A549 (cell line): ENCODE data around the gene SREBF1. TPM values are rescaled to one million over a fixed set of nuclear protein-coding genes. Genes with fewer than 3 reads are reported as not detected.
A peak's percentile ranks its signal among the peaks of the same experiment; 100 is the strongest.

Experiments
- ATAC-seq, 2 experiments: fragments of 200-7000 bp in 1 of 2; fragments of >200 bp in 1 of 2; cut with Nextera tagmentation in 1 of 2; cut with Tn5 transposase in 1 of 2; 3 replicates each; pipeline versions ENCODE4 v1.8.0 to v1.9.1; 2018 to 2020; ENCODE audit warnings: mild to moderate bottlenecking in 1 of 2, moderate library complexity in 1 of 2
- CTCF ChIA-PET: fragments of 300-600 bp; sonication (Branson Sonifier 250); formaldehyde crosslinking; extraction: SDS; loops from one replicate; lab custom pipeline; 2021; ENCODE audit warnings: antibody characterized with exemption, inconsistent platforms; lab: Yijun Ruan, JAX
- POLR2A ChIA-PET: fragments of 350-600 bp; formaldehyde crosslinking; extraction: SDS; loops from one replicate; lab custom pipeline; 2021; ENCODE audit warnings: antibody characterized with exemption, inconsistent platforms; lab: Yijun Ruan, JAX
- DNase-seq, 2 experiments: peaks; one replicate each; pipeline versions ENCODE4 v3.0.0 to v3.0.0-alpha.2; 2011 to 2016; ENCODE audit warnings: low read depth in 1 of 2, low spot score in 1 of 2
- FAIRE-seq: peaks from 2 replicates; lab custom pipeline; 2011; peaks lifted over from hg19 to GRCh38; lab: Jason Lieb, UNC
- H3K27ac ChIP-seq, 2 experiments: fragments of >200 bp; sonication (Bioruptor Twin); formaldehyde crosslinking; 3 replicates each; pipeline ENCODE4 v1.5.1; 2016 to 2017
- H3K4me1 ChIP-seq: fragments of >200 bp; sonication (Bioruptor Twin); formaldehyde crosslinking; 3 replicates; pipeline ENCODE4 v1.6.1; 2016
- H3K4me2 ChIP-seq: fragments of >200 bp; sonication (Bioruptor Twin); formaldehyde crosslinking; 3 replicates; pipeline ENCODE4 v1.6.1; 2016
- H3K4me3 ChIP-seq: fragments of >200 bp; sonication (Bioruptor Twin); formaldehyde crosslinking; 3 replicates; pipeline ENCODE4 v1.5.1; 2016
- H3K9me3 ChIP-seq: fragments of >200 bp; sonication (Bioruptor Twin); formaldehyde crosslinking; 3 replicates; pipeline ENCODE4 v1.6.1; 2016
- BCL3 ChIP-seq: fragments of >200 bp; sonication (Bioruptor Twin); formaldehyde crosslinking; IDR thresholded peaks from 3 replicates; pipeline ENCODE4 v1.6.1; 2016
- BHLHE40 ChIP-seq: IDR thresholded peaks from 2 replicates; pipeline ENCODE4 v1.6.1; 2012; ENCODE audit warnings: low read depth, low read length, inconsistent platforms
- CBX2 ChIP-seq: fragments of 200-600 bp; sonication (generic); IDR thresholded peaks from 2 replicates; pipeline ENCODE4 v1.6.1; 2016; ENCODE audit warnings: low read depth, mild to moderate bottlenecking, borderline replicate concordance
- CEBPB ChIP-seq, 2 experiments: fragments of >200 bp in 1 of 2; sonication (Bioruptor Twin) in 1 of 2; formaldehyde crosslinking in 1 of 2; IDR thresholded peaks; 2 replicates each; pipeline ENCODE4 v1.6.1; 2012 to 2016
- CHD2 ChIP-seq: fragments of 150-350 bp; IDR thresholded peaks from 2 replicates; pipeline ENCODE4 v1.6.1; 2014; ENCODE audit warnings: low read length; ENCODE audit not compliant: partially characterized antibody
- EHF ChIP-seq: fragments of 250-450 bp; sonication (Bioruptor Pico); IDR thresholded peaks from 2 replicates; pipeline ENCODE4 v1.5.0; 2020; ENCODE audit warnings: mild to moderate bottlenecking
- FOSL2 ChIP-seq, 2 experiments: fragments of 450-650 bp in 1 of 2; fragments of >200 bp in 1 of 2; sonication (Bioruptor Twin) in 1 of 2; formaldehyde crosslinking; IDR thresholded peaks; 2 replicates each; pipeline versions ENCODE4 v1.5.0 to v1.6.1; 2016 to 2020; ENCODE audit warnings: mild to moderate bottlenecking in 1 of 2, moderate library complexity in 1 of 2
- FOXS1 ChIP-seq: fragments of 250-450 bp; sonication (Bioruptor Pico); IDR thresholded peaks from 2 replicates; pipeline ENCODE4 v1.5.0; 2020; ENCODE audit warnings: mild to moderate bottlenecking, moderate library complexity
- HEYL ChIP-seq: fragments of 250-450 bp; sonication (Bioruptor Pico); IDR thresholded peaks from 2 replicates; pipeline ENCODE4 v1.8.0; 2021; ENCODE audit warnings: mild to moderate bottlenecking, moderate library complexity
- HOXB13 ChIP-seq: fragments of 250-450 bp; sonication (Bioruptor Pico); IDR thresholded peaks from 2 replicates; pipeline ENCODE4 v1.5.0; 2020; ENCODE audit warnings: low read depth, mild to moderate bottlenecking, moderate library complexity
- HOXB5 ChIP-seq: fragments of 250-450 bp; sonication (Bioruptor Pico); IDR thresholded peaks from 2 replicates; pipeline ENCODE4 v1.5.0; 2020; ENCODE audit warnings: mild to moderate bottlenecking, moderate library complexity
- KDM1A ChIP-seq: fragments of 200-600 bp; sonication (generic); IDR thresholded peaks from 2 replicates; pipeline ENCODE4 v1.6.1; 2016; ENCODE audit warnings: low read depth, mild to moderate bottlenecking
- MAFK ChIP-seq: fragments of 450-650 bp; IDR thresholded peaks from 2 replicates; pipeline ENCODE4 v1.6.1; 2014; ENCODE audit not compliant: partially characterized antibody
- MAZ ChIP-seq: fragments of 150-350 bp; IDR thresholded peaks from 2 replicates; pipeline ENCODE4 v1.6.1; 2014; ENCODE audit warnings: antibody characterized with exemption, low read depth, low read length, borderline replicate concordance
- MYC ChIP-seq: IDR thresholded peaks from 2 replicates; pipeline ENCODE4 v1.6.1; 2012; ENCODE audit warnings: mild to moderate bottlenecking, inconsistent platforms, low read length, improper control_type of control experiment, borderline replicate concordance
- NR3C1 ChIP-seq: fragments of >200 bp; sonication (Bioruptor Twin); formaldehyde crosslinking; IDR thresholded peaks from 3 replicates; pipeline ENCODE4 v1.6.1; 2017
- PBX3 ChIP-seq: IDR thresholded peaks from 2 replicates; pipeline ENCODE4 v1.6.1; 2012
- POLR2AphosphoS2 ChIP-seq: conservative IDR thresholded peaks from 2 replicates; pipeline ENCODE4 v1.6.1; 2012; ENCODE audit warnings: low read length, improper control_type of control experiment, inconsistent platforms
- REST ChIP-seq: fragments of 200-600 bp; sonication (generic); IDR thresholded peaks from 2 replicates; pipeline ENCODE4 v1.6.1; 2016; ENCODE audit warnings: antibody characterized with exemption, mild to moderate bottlenecking, moderate library complexity
- RFX5 ChIP-seq: fragments of 450-650 bp; IDR thresholded peaks from 2 replicates; pipeline ENCODE4 v1.7.1; 2014; ENCODE audit warnings: antibody characterized with exemption, mild to moderate bottlenecking, moderate library complexity
- SMC3 ChIP-seq: fragments of >200 bp; sonication (Bioruptor Twin); formaldehyde crosslinking; IDR thresholded peaks from 3 replicates; pipeline ENCODE4 v1.6.1; 2018; ENCODE audit warnings: inconsistent platforms
- TFCP2L1 ChIP-seq: fragments of 250-450 bp; sonication (Bioruptor Pico); IDR thresholded peaks from 2 replicates; pipeline ENCODE4 v1.5.0; 2021; ENCODE audit warnings: mild to moderate bottlenecking
- ZFP36 ChIP-seq: fragments of 450-650 bp; IDR thresholded peaks from 2 replicates; pipeline ENCODE4 v1.6.1; 2014; ENCODE audit warnings: borderline replicate concordance; ENCODE audit not compliant: partially characterized antibody
- ZNF302 ChIP-seq: fragments of 250-450 bp; sonication (Bioruptor Pico); IDR thresholded peaks from 2 replicates; pipeline ENCODE4 v1.9.0; 2021; ENCODE audit warnings: inconsistent platforms, mild to moderate bottlenecking, moderate library complexity
- ZSCAN20 ChIP-seq: fragments of 250-450 bp; sonication (Bioruptor Pico); IDR thresholded peaks from 2 replicates; pipeline ENCODE4 v1.8.0; 2022; ENCODE audit warnings: mild to moderate bottlenecking, moderate library complexity
- WGBS: methylation state at CpG from one replicate; pipeline ENCODE4 v1.1.6; 2017; ENCODE audit errors: missing lambda C conversion rate; 5-methylcytosine and 5-hydroxymethylcytosine counted together
- polyA plus RNA-seq, 4 experiments: library from polyadenylated mRNA; depleted of rRNA in 3 of 4; stranded (reverse); fragments of >200 nt; fragmentation: RNase III in 1 of 4; extraction: RNeasy Plus Mini Kit Qiagen cat#74134 plus additional on column Dnase treatment in 1 of 4; gene quantifications; 2 replicates in 3 of 4; 3 replicates in 1 of 4; pipeline ENCODE4 v1.2.3, GENCODE V29; 2011 to 2017

Gene SREBF1
- polyA plus RNA-seq, 2 of the 4 experiments (the other 2 are of a cell fraction): 47.4 to 159 TPM

- TF ChIP-seq MAFK: no peak
- no peak for TF ChIP-seq BHLHE40
- no peak for TF ChIP-seq HOXB5 (CRISPR knock-in tag)
Measured at GRCh38 chr17:17789410-17789809, 47.4 kb downstream of the SREBF1 start (continued).

GRCh38 chr17:17788967-17789366 is 47.8 kb downstream of the SREBF1 start:
- Histone ChIP-seq H3K4me2 (no peak overlapping the region), H3K9me3 (no peaks in the 10 kb centered on the region), H3K4me3 (no peak overlapping the region), H3K27ac (peak overlapping the region in 1 of 2 experiments; percentile 6; a peak in 1 of 6 replicates), H3K4me1 (peaks cover 44% of the 10 kb centered on the region)
- DNase-seq (no peak), ATAC-seq (no peak), FAIRE-seq (no peak)
- POLR2A ChIA-PET: no interaction called here
- CTCF ChIA-PET: interaction anchor here (0.9 to 5.8 kb wide), 6 partner anchors 12 to 109 kb away, joined by 3 to 33 read pairs (median 4); partner anchors contain the start of gene RAI1
- 89% methylated on average over 7 of the region's 8 CpGs for WGBS
- TF ChIP-seq PBX3 (no peak), ZNF302 (no peak), RFX5 (no peak)

GRCh38 chr17:17787568-17787967 is 49.2 kb downstream of the SREBF1 start:
- ChIA-PET POLR2A (no interaction called here), CTCF (interaction anchor here (0.8 to 5.8 kb wide), 7 partner anchors 10 to 132 kb away, joined by 4 to 33 read pairs (median 7); partner anchors contain the start of gene RAI1)
- TF ChIP-seq REST (no peak), PBX3 (no peak), HEYL (CRISPR knock-in tag) (no peak), BCL3 (no peak), NR3C1 (no peak), EHF (no peak), MYC (no peak), ZFP36 (no peak)
- 93% methylated on average over 7 of the region's 7 CpGs for WGBS
- no peak overlapping the region for H3K4me2 ChIP-seq
- FAIRE-seq (no peak), DNase-seq (no peak), ATAC-seq (no peak)
- peaks cover 57% of the 10 kb centered on the region for H3K4me1 ChIP-seq
- H3K9me3 ChIP-seq: no peaks in the 10 kb centered on the region
- no peak overlapping the region for H3K4me3 ChIP-seq
- peak overlapping the region in 1 of 2 experiments; percentile 14; a peak in 1 of 6 replicates for H3K27ac ChIP-seq

- CTCF ChIA-PET: interaction anchor here (0.6 to 5.8 kb wide), 10 partner anchors 9 to 788 kb away, joined by 3 to 33 read pairs (median 4); partner anchors contain the start of gene RAI1
- no peak for FAIRE-seq
- TF ChIP-seq CEBPB (IDR thresholded peaks at IDR 0.05) (no peak), FOXS1 (no peak), MAZ (no peak), CHD2 (no peak), HOXB13 (CRISPR knock-in tag) (no peak), KDM1A (no peak), FOSL2 (IDR thresholded peaks at IDR 0.05) (no peak), FOSL2 (CRISPR knock-in tag; IDR thresholded peaks at IDR 0.05) (no peak), TFCP2L1 (CRISPR knock-in tag) (no peak), HOXB5 (CRISPR knock-in tag) (no peak), ZSCAN20 (CRISPR knock-in tag) (no peak), POLR2AphosphoS2 (no peak), CBX2 (no peak), SMC3 (no peak)
Measured at GRCh38 chr17:17786998-17787397, 49.8 kb downstream of the SREBF1 start.

More at GRCh38 chr17:17786998-17787397, 49.8 kb downstream of the SREBF1 start:
- POLR2A ChIA-PET: no interaction called here
- Histone ChIP-seq H3K4me3 (no peak overlapping the region), H3K4me2 (no peak overlapping the region), H3K27ac (peak overlapping the region in 1 of 2 experiments; percentile 16; a peak in 1 of 6 replicates), H3K4me1 (peaks cover 62% of the 10 kb centered on the region), H3K9me3 (no peaks in the 10 kb centered on the region)
- DNase-seq (no peak), ATAC-seq (no peak)
- WGBS: 65% methylated on average over 2 of the region's 2 CpGs
